GM23338 (cell line): ENCODE measurements around the gene TNNI3K. TPM values are rescaled to one million over a fixed set of nuclear protein-coding genes. Genes with fewer than 3 reads are reported as not detected.

Experiments
- ATAC-seq: fragments of 200-7000 bp; cut with Tn5 transposase; 3 replicates; pipeline ENCODE4 v1.9.1; 2020
- DNase-seq: peaks from one replicate; pipeline ENCODE4 v3.0.0-alpha.2; 2015; ENCODE audit warnings: low spot score
- H2AFZ ChIP-seq: fragments of 200-600 bp; sonication (generic); 2 replicates; pipeline ENCODE4 v1.8.0; 2016; ENCODE audit warnings: antibody characterized with exemption, mild to moderate bottlenecking, moderate library complexity
- H3F3A ChIP-seq: fragments of 200-600 bp; sonication (generic); replicated peaks from 2 replicates; pipeline ENCODE4 v1.8.0; 2017; ENCODE audit warnings: antibody characterized with exemption, mixed run types, low read depth
- H3K27ac ChIP-seq: fragments of 200-600 bp; sonication (generic); 2 replicates; pipeline ENCODE4 v1.6.1; 2016; ENCODE audit warnings: low read depth
- H3K27me3 ChIP-seq: fragments of 200-600 bp; sonication (generic); 2 replicates; pipeline ENCODE4 v1.8.0; 2016; ENCODE audit warnings: mild to moderate bottlenecking, mixed run types, moderate library complexity; ENCODE audit not compliant: insufficient read depth
- H3K36me3 ChIP-seq: fragments of 200-600 bp; sonication (generic); 2 replicates; pipeline ENCODE4 v1.8.0; 2016; ENCODE audit warnings: mild to moderate bottlenecking; ENCODE audit not compliant: insufficient read depth
- H3K4me1 ChIP-seq: fragments of 200-600 bp; sonication (generic); 2 replicates; pipeline ENCODE4 v1.8.0; 2016; ENCODE audit warnings: mild to moderate bottlenecking, moderate library complexity; ENCODE audit not compliant: insufficient read depth
- H3K4me2 ChIP-seq: fragments of 200-600 bp; sonication (generic); 2 replicates; pipeline ENCODE4 v1.7.1; 2017; ENCODE audit warnings: mixed run types
- H3K4me3 ChIP-seq: fragments of 200-600 bp; sonication (generic); 2 replicates; pipeline ENCODE4 v1.6.1; 2016; ENCODE audit warnings: mixed run types
- H3K79me2 ChIP-seq: fragments of 200-600 bp; sonication (generic); replicated peaks from 2 replicates; pipeline ENCODE4 v1.8.0; 2017; ENCODE audit warnings: mild to moderate bottlenecking; ENCODE audit not compliant: insufficient read depth
- H3K9me2 ChIP-seq: fragments of 200-600 bp; sonication (generic); 2 replicates; pipeline ENCODE4 v1.8.0; 2017; ENCODE audit not compliant: insufficient read depth
- H4K20me1 ChIP-seq: fragments of 200-600 bp; sonication (generic); replicated peaks from 2 replicates; pipeline ENCODE4 v1.8.0; 2017; ENCODE audit warnings: mild to moderate bottlenecking; ENCODE audit not compliant: insufficient read depth
- H3K27ac Mint-ChIP-seq: 2 replicates; pipeline ENCODE4 v1.8.0; 2020; ENCODE audit warnings: inconsistent platforms, mild to moderate bottlenecking, moderate library complexity, mixed read lengths
- H3K27me3 Mint-ChIP-seq: 3 replicates; pipeline ENCODE4 v1.8.0; 2022; ENCODE audit warnings: low read depth, mild to moderate bottlenecking, moderate library complexity, mixed read lengths, inconsistent platforms; ENCODE audit not compliant: insufficient read depth, poor library complexity
- H3K36me3 Mint-ChIP-seq: 3 replicates; pipeline ENCODE4 v1.8.0; 2021; ENCODE audit warnings: low read depth, mild to moderate bottlenecking, inconsistent platforms, moderate library complexity, mixed read lengths
- H3K4me1 Mint-ChIP-seq: 3 replicates; pipeline ENCODE4 v1.8.0; 2020; ENCODE audit warnings: mild to moderate bottlenecking, inconsistent platforms, mixed read lengths
- H3K4me3 Mint-ChIP-seq: 3 replicates; pipeline ENCODE4 v1.8.0; 2021; ENCODE audit warnings: moderate library complexity, mild to moderate bottlenecking, inconsistent platforms, mixed read lengths
- H3K9me3 Mint-ChIP-seq: 3 replicates; pipeline ENCODE4 v1.8.0; 2020; ENCODE audit warnings: moderate library complexity, mild to moderate bottlenecking, inconsistent platforms, mixed read lengths
- CREB1 ChIP-seq: fragments of 250-450 bp; sonication (Bioruptor Pico); IDR thresholded peaks from 2 replicates; pipeline ENCODE4 v1.5.0; 2020; ENCODE audit warnings: low read depth, mild to moderate bottlenecking, moderate library complexity
- CTCF ChIP-seq, 2 experiments: fragments of 200-600 bp in 1 of 2; sonication (generic) in 1 of 2; conservative IDR thresholded peaks; 2 replicates each; pipeline versions ENCODE4 v1.5.1 to v1.6.1; 2016 to 2017; ENCODE audit warnings: antibody characterized with exemption in 2 of 2, low read depth in 2 of 2, mild to moderate bottlenecking in 2 of 2, moderate library complexity in 1 of 2
- EZH2 ChIP-seq: fragments of 200-600 bp; sonication (generic); IDR thresholded peaks from one replicate; pipeline ENCODE4 v1.8.0; 2017; ENCODE audit warnings: antibody characterized with exemption, mild to moderate bottlenecking, low read depth; ENCODE audit not compliant: unreplicated experiment
- EZH2phosphoT487 ChIP-seq: fragments of 200-600 bp; sonication (generic); IDR thresholded peaks from one replicate; pipeline ENCODE4 v1.8.1; 2018; ENCODE audit warnings: antibody characterized with exemption; ENCODE audit not compliant: unreplicated experiment
- JUNB ChIP-seq: IDR thresholded peaks from one replicate; pipeline ENCODE4 v1.6.1; 2016; ENCODE audit warnings: antibody characterized with exemption; ENCODE audit not compliant: unreplicated experiment
- NANOG ChIP-seq: IDR thresholded peaks from 2 replicates; pipeline ENCODE4 v1.6.1; 2016; ENCODE audit warnings: antibody characterized with exemption, borderline replicate concordance
- POLR2AphosphoS5 ChIP-seq: IDR thresholded peaks from 2 replicates; pipeline ENCODE4 v1.6.1; 2016; ENCODE audit warnings: antibody characterized with exemption, low read depth
- REST ChIP-seq: IDR thresholded peaks from one replicate; pipeline ENCODE4 v1.6.1; 2018; ENCODE audit warnings: antibody characterized with exemption; ENCODE audit not compliant: unreplicated experiment
- STAT1 ChIP-seq: IDR thresholded peaks from one replicate; pipeline ENCODE4 v1.6.1; 2016; ENCODE audit warnings: antibody characterized with exemption; ENCODE audit not compliant: unreplicated experiment
- ZNF114 ChIP-seq: fragments of 250-450 bp; sonication (Bioruptor Pico); IDR thresholded peaks from 2 replicates; pipeline ENCODE4 v1.5.0; 2020; ENCODE audit warnings: mild to moderate bottlenecking, moderate library complexity
- ZNF331 ChIP-seq: fragments of 250-450 bp; sonication (Bioruptor Pico); IDR thresholded peaks from 2 replicates; pipeline ENCODE4 v1.5.0; 2020; ENCODE audit warnings: low read depth, mild to moderate bottlenecking, moderate library complexity
- polyA plus RNA-seq: library from polyadenylated mRNA; unstranded; fragments of >200 nt; fragmentation: Nextera tagmentation; extraction: Ambion mirVana; gene quantifications from 2 replicates; pipeline ENCODE4 v1.2.1, GENCODE V29; 2016
- total RNA-seq: library from RNA; depleted of rRNA; stranded (reverse); fragments of >200 nt; shearing (Covaris generic); gene quantifications from 2 replicates; pipeline ENCODE4 v1.2.3, GENCODE V29; 2014
- TF ChIP-seq, protein P1 (sequence below): fragments of 250-450 bp; sonication (Bioruptor Pico); IDR thresholded peaks from 2 replicates; pipeline ENCODE4 v1.5.0; 2020; ENCODE audit warnings: mild to moderate bottlenecking, moderate library complexity
- TF ChIP-seq, protein P2 (sequence below): IDR thresholded peaks from 2 replicates; pipeline ENCODE4 v1.6.1; 2016; ENCODE audit warnings: antibody characterized with exemption

Gene TNNI3K
- total and polyA plus RNA-seq, 2 experiments from 2014 or later, result not detected

DNA sequence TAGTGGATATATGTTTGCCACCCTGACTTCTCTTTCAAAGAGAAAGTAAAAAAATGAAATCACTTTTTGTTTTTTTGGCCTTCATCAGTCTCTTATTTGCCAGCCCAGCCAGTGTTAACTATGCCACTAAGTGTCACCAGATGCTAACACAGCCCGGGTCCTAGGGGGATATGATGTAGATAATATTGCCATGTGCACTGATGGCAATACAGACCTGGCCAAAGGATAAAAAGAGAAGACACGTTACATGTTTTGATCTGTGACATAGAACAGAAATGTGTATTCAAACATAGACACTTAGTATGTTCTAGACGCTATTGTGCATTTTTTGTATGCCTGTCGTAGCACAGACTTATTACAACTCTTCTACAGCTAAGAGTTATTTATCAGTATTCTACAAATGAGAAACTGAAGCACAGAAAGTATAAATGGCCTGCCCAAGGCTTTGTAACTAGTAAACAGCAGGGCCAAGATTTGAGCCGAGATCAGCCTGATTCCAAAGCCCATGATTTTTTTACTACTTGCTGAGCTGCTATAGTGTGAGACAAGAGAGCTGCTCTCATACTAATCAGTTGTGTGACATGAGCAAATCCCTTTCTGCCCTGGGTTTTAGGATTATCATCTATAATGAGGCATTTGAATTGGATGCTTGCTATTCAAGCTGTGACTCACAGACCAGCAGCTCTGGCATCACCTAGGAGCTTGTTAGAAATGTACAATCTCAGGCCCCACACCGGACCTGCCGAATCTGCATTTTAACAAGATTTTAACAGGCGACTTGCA lies 270.9 kb downstream of the TNNI3K start:
- peaks cover 13% of the 10 kb centered on the region for H3K27me3 Mint-ChIP-seq
- Histone ChIP-seq H4K20me1 (no peaks in the 10 kb centered on the region), H2AFZ (no peak overlapping the region), H3K4me3 (no peak overlapping the region), H3F3A (no peaks in the 10 kb centered on the region), H3K4me2 (no peak overlapping the region), H3K36me3 (no peaks in the 10 kb centered on the region), H3K27ac (no peak overlapping the region), H3K27me3 (no peaks in the 10 kb centered on the region), H3K4me1 (peaks cover 24% of the 10 kb centered on the region), H3K79me2 (no peaks in the 10 kb centered on the region), H3K9me2 (no peaks in the 10 kb centered on the region)
- TF ChIP-seq EZH2, result no peak
- TF ChIP-seq CTCF (conservative IDR thresholded peaks at IDR 0.05; ENCODE audit: low read depth in 2 of 2), result no peak
- no peak for TF ChIP-seq CREB1 (CRISPR knock-in tag)
- no peak for TF ChIP-seq EZH2phosphoT487
- no peak for TF ChIP-seq ZNF331 (CRISPR knock-in tag)
- no peak for TF ChIP-seq POLR2AphosphoS5
- TF ChIP-seq ZNF114, result no peak
- no peak for TF ChIP-seq NANOG
- no peak for TF ChIP-seq JUNB
- TF ChIP-seq, protein P1, sequence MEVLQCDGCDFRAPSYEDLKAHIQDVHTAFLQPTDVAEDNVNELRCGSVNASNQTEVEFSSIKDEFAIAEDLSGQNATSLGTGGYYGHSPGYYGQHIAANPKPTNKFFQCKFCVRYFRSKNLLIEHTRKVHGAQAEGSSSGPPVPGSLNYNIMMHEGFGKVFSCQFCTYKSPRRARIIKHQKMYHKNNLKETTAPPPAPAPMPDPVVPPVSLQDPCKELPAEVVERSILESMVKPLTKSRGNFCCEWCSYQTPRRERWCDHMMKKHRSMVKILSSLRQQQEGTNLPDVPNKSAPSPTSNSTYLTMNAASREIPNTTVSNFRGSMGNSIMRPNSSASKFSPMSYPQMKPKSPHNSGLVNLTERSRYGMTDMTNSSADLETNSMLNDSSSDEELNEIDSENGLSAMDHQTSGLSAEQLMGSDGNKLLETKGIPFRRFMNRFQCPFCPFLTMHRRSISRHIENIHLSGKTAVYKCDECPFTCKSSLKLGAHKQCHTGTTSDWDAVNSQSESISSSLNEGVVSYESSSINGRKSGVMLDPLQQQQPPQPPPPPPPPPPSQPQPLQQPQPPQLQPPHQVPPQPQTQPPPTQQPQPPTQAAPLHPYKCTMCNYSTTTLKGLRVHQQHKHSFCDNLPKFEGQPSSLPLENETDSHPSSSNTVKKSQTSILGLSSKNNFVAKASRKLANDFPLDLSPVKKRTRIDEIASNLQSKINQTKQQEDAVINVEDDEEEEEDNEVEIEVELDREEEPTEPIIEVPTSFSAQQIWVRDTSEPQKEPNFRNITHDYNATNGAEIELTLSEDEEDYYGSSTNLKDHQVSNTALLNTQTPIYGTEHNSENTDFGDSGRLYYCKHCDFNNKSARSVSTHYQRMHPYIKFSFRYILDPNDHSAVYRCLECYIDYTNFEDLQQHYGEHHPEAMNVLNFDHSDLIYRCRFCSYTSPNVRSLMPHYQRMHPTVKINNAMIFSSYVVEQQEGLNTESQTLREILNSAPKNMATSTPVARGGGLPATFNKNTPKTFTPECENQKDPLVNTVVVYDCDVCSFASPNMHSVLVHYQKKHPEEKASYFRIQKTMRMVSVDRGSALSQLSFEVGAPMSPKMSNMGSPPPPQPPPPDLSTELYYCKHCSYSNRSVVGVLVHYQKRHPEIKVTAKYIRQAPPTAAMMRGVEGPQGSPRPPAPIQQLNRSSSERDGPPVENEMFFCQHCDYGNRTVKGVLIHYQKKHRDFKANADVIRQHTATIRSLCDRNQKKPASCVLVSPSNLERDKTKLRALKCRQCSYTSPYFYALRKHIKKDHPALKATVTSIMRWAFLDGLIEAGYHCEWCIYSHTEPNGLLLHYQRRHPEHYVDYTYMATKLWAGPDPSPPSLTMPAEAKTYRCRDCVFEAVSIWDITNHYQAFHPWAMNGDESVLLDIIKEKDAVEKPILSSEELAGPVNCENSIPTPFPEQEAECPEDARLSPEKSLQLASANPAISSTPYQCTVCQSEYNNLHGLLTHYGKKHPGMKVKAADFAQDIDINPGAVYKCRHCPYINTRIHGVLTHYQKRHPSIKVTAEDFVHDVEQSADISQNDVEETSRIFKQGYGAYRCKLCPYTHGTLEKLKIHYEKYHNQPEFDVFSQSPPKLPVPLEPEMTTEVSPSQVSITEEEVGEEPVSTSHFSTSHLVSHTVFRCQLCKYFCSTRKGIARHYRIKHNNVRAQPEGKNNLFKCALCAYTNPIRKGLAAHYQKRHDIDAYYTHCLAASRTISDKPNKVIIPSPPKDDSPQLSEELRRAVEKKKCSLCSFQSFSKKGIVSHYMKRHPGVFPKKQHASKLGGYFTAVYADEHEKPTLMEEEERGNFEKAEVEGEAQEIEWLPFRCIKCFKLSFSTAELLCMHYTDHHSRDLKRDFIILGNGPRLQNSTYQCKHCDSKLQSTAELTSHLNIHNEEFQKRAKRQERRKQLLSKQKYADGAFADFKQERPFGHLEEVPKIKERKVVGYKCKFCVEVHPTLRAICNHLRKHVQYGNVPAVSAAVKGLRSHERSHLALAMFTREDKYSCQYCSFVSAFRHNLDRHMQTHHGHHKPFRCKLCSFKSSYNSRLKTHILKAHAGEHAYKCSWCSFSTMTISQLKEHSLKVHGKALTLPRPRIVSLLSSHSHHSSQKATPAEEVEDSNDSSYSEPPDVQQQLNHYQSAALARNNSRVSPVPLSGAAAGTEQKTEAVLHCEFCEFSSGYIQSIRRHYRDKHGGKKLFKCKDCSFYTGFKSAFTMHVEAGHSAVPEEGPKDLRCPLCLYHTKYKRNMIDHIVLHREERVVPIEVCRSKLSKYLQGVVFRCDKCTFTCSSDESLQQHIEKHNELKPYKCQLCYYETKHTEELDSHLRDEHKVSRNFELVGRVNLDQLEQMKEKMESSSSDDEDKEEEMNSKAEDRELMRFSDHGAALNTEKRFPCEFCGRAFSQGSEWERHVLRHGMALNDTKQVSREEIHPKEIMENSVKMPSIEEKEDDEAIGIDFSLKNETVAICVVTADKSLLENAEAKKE (CRISPR knock-in tag), result no peak
- no peak for TF ChIP-seq REST
- no peak for TF ChIP-seq STAT1
- TF ChIP-seq, protein P2, sequence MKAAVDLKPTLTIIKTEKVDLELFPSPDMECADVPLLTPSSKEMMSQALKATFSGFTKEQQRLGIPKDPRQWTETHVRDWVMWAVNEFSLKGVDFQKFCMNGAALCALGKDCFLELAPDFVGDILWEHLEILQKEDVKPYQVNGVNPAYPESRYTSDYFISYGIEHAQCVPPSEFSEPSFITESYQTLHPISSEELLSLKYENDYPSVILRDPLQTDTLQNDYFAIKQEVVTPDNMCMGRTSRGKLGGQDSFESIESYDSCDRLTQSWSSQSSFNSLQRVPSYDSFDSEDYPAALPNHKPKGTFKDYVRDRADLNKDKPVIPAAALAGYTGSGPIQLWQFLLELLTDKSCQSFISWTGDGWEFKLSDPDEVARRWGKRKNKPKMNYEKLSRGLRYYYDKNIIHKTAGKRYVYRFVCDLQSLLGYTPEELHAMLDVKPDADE, result no peak
- DNase-seq (no peak), ATAC-seq (no peak)
- no peaks in the 10 kb centered on the region for H3K36me3 Mint-ChIP-seq
- H3K9me3 Mint-ChIP-seq, result no peaks in the 10 kb centered on the region
- H3K4me1 Mint-ChIP-seq, result peaks cover 28% of the 10 kb centered on the region
- H3K27ac Mint-ChIP-seq, result no peak overlapping the region; the same call in 1 of the 2 replicates
- H3K4me3 Mint-ChIP-seq, result no peak overlapping the region
